ENCODE results near the gene OSBPL7.
A peak's percentile ranks its signal among the peaks of the same experiment; 100 is the strongest.

The OSBPL7 gene

GRCh38 chr17:47857551-47858455 is 36.2 kb upstream of the OSBPL7 start:
- H3K4me3 ChIP-seq (ENCODE audit: low read length), result no peak overlapping the region
- no peak overlapping the region for H3K9ac ChIP-seq (ENCODE audit: low read depth, low read length)
- no peaks in the 10 kb centered on the region for H3K9me3 ChIP-seq (ENCODE audit: insufficient read depth, low read depth, low read length)
- H3K27ac ChIP-seq (ENCODE audit: low read length), result no peak overlapping the region
- no peaks in the 10 kb centered on the region for H3K36me3 ChIP-seq (ENCODE audit: insufficient read depth, low read depth, low read length)
- H3K27me3 ChIP-seq (ENCODE audit: insufficient read depth, low read length), result peaks cover 64% of the 10 kb centered on the region
- no peaks in the 10 kb centered on the region for H3K4me1 ChIP-seq (ENCODE audit: insufficient read depth, low read length)

- H3K36me3 ChIP-seq (ENCODE audit: insufficient read depth, low read depth, low read length), result no peaks in the 10 kb centered on the region
- peaks cover 74% of the 10 kb centered on the region for H3K27me3 ChIP-seq (ENCODE audit: insufficient read depth, low read length)
- no peak overlapping the region for H3K9ac ChIP-seq (ENCODE audit: low read depth, low read length)
- peaks cover 8% of the 10 kb centered on the region; the same call in 1 of the 2 replicates for H3K4me1 ChIP-seq (ENCODE audit: insufficient read depth, low read length)
- H3K4me3 ChIP-seq (ENCODE audit: low read length), result no peak overlapping the region
- no peak overlapping the region for H3K27ac ChIP-seq (ENCODE audit: low read length)
- no peaks in the 10 kb centered on the region for H3K9me3 ChIP-seq (ENCODE audit: insufficient read depth, low read depth, low read length)
These were observed 35.2 kb upstream of the OSBPL7 start for GRCh38 chr17:47856830-47857229.

GRCh38 chr17:47855737-47856136 is 34.1 kb upstream of the OSBPL7 start:
- no peak overlapping the region for H3K4me3 ChIP-seq (ENCODE audit: low read length)
- no peaks in the 10 kb centered on the region for H3K9me3 ChIP-seq (ENCODE audit: insufficient read depth, low read depth, low read length)
- H3K9ac ChIP-seq (ENCODE audit: low read depth, low read length), result no peak overlapping the region
- peaks cover 8% of the 10 kb centered on the region; the same call in 1 of the 2 replicates for H3K4me1 ChIP-seq (ENCODE audit: insufficient read depth, low read length)
- no peak overlapping the region for H3K27ac ChIP-seq (ENCODE audit: low read length)
- no peaks in the 10 kb centered on the region for H3K36me3 ChIP-seq (ENCODE audit: insufficient read depth, low read depth, low read length)
- H3K27me3 ChIP-seq (ENCODE audit: insufficient read depth, low read length), result peaks cover 84% of the 10 kb centered on the region

- Histone ChIP-seq H3K36me3 (ENCODE audit: insufficient read depth, low read depth, low read length) (no peaks in the 10 kb centered on the region), H3K27ac (ENCODE audit: low read length) (no peak overlapping the region), H3K4me1 (ENCODE audit: insufficient read depth, low read length) (peaks cover 8% of the 10 kb centered on the region; the same call in 1 of the 2 replicates), H3K9ac (ENCODE audit: low read depth, low read length) (no peak overlapping the region), H3K9me3 (ENCODE audit: insufficient read depth, low read depth, low read length) (no peaks in the 10 kb centered on the region), H3K27me3 (ENCODE audit: insufficient read depth, low read length) (peaks cover 90% of the 10 kb centered on the region), H3K4me3 (ENCODE audit: low read length) (no peak overlapping the region)
These were observed 32.0 kb upstream of the OSBPL7 start for GRCh38 chr17:47853616-47854015.

- Histone ChIP-seq H3K4me3 (ENCODE audit: low read length) (peak overlapping the region; percentile 74), H3K9me3 (ENCODE audit: insufficient read depth, low read depth, low read length) (no peaks in the 10 kb centered on the region), H3K36me3 (ENCODE audit: insufficient read depth, low read depth, low read length) (no peaks in the 10 kb centered on the region), H3K4me1 (ENCODE audit: insufficient read depth, low read length) (peaks cover 8% of the 10 kb centered on the region; the same call in 1 of the 2 replicates), H3K27ac (ENCODE audit: low read length) (no peak overlapping the region), H3K9ac (ENCODE audit: low read depth, low read length) (no peak overlapping the region), H3K27me3 (ENCODE audit: insufficient read depth, low read length) (peaks cover 97% of the 10 kb centered on the region)
These were observed 30.7 kb upstream of the OSBPL7 start for GRCh38 chr17:47852113-47852949.

- no peak overlapping the region for H3K27ac ChIP-seq (ENCODE audit: low read length)
- H3K4me3 ChIP-seq (ENCODE audit: low read length), result peak overlapping the region; percentile 74
- peaks cover 100% of the 10 kb centered on the region for H3K27me3 ChIP-seq (ENCODE audit: insufficient read depth, low read length)
These were observed 30.1 kb upstream of the OSBPL7 start for GRCh38 chr17:47851764-47852112.

GRCh38 chr17:47850692-47851573 is 29.3 kb upstream of the OSBPL7 start, which contains the start of gene SP6:
TSS of gene SP6 (minus strand) at chr17:47851163. CDS start at chr17:47848429, 2,734 bp downstream.
- Histone ChIP-seq H3K4me1 (ENCODE audit: insufficient read depth, low read length) (peaks cover 8% of the 10 kb centered on the region; the same call in 1 of the 2 replicates), H3K4me3 (ENCODE audit: low read length) (peak within 1 kb of the TSS; percentile 74), H3K36me3 (ENCODE audit: insufficient read depth, low read depth, low read length) (no peaks in the 10 kb centered on the region), H3K27me3 (ENCODE audit: insufficient read depth, low read length) (peaks cover 100% of the 10 kb centered on the region), H3K9me3 (ENCODE audit: insufficient read depth, low read depth, low read length) (no peaks in the 10 kb centered on the region), H3K27ac (ENCODE audit: low read length) (no peak within 1 kb of the TSS), H3K9ac (ENCODE audit: low read depth, low read length) (no peak within 1 kb of the TSS; the same call in 1 of the 2 replicates)

More at GRCh38 chr17:47851764-47852112, 30.1 kb upstream of the OSBPL7 start:
- no peaks in the 10 kb centered on the region for H3K9me3 ChIP-seq (ENCODE audit: insufficient read depth, low read depth, low read length)
- H3K4me1 ChIP-seq (ENCODE audit: insufficient read depth, low read length), result peaks cover 8% of the 10 kb centered on the region; the same call in 1 of the 2 replicates
- H3K36me3 ChIP-seq (ENCODE audit: insufficient read depth, low read depth, low read length), result no peaks in the 10 kb centered on the region
- no peak overlapping the region for H3K9ac ChIP-seq (ENCODE audit: low read depth, low read length)

- no peak overlapping the region; the same call in 1 of the 2 replicates for H3K9ac ChIP-seq (ENCODE audit: low read depth, low read length)
- H3K4me1 ChIP-seq (ENCODE audit: insufficient read depth, low read length), result peaks cover 8% of the 10 kb centered on the region; the same call in 1 of the 2 replicates
- H3K27ac ChIP-seq (ENCODE audit: low read length), result no peak overlapping the region
- H3K36me3 ChIP-seq (ENCODE audit: insufficient read depth, low read depth, low read length), result no peaks in the 10 kb centered on the region
- peak overlapping the region; percentile 74 for H3K4me3 ChIP-seq (ENCODE audit: low read length)
- H3K9me3 ChIP-seq (ENCODE audit: insufficient read depth, low read depth, low read length), result no peaks in the 10 kb centered on the region
- H3K27me3 ChIP-seq (ENCODE audit: insufficient read depth, low read length), result peaks cover 100% of the 10 kb centered on the region
These were observed 28.7 kb upstream of the OSBPL7 start for GRCh38 chr17:47850373-47850691.

GRCh38 chr17:47848198-47848513 is 26.6 kb upstream of the OSBPL7 start:
- Histone ChIP-seq H3K27me3 (ENCODE audit: insufficient read depth, low read length) (peaks cover 89% of the 10 kb centered on the region), H3K9me3 (ENCODE audit: insufficient read depth, low read depth, low read length) (no peaks in the 10 kb centered on the region), H3K4me3 (ENCODE audit: low read length) (peak overlapping the region; percentile 63), H3K27ac (ENCODE audit: low read length) (no peak overlapping the region), H3K4me1 (ENCODE audit: insufficient read depth, low read length) (peaks cover 14% of the 10 kb centered on the region; the same call in 1 of the 2 replicates), H3K9ac (ENCODE audit: low read depth, low read length) (peak overlapping the region; percentile 37; the same call in 1 of the 2 replicates), H3K36me3 (ENCODE audit: insufficient read depth, low read depth, low read length) (no peaks in the 10 kb centered on the region)

- Histone ChIP-seq H3K9ac (ENCODE audit: low read depth, low read length) (peak overlapping the region; percentile 37; the same call in 1 of the 2 replicates), H3K36me3 (ENCODE audit: insufficient read depth, low read depth, low read length) (no peaks in the 10 kb centered on the region), H3K4me3 (ENCODE audit: low read length) (peak overlapping the region; percentile 63), H3K9me3 (ENCODE audit: insufficient read depth, low read depth, low read length) (no peaks in the 10 kb centered on the region), H3K27ac (ENCODE audit: low read length) (no peak overlapping the region), H3K27me3 (ENCODE audit: insufficient read depth, low read length) (peaks cover 83% of the 10 kb centered on the region), H3K4me1 (ENCODE audit: insufficient read depth, low read length) (peaks cover 13% of the 10 kb centered on the region; the same call in 1 of the 2 replicates)
These were observed 26.0 kb upstream of the OSBPL7 start for GRCh38 chr17:47847341-47848197.
